Loucy (cell line): ENCODE measurements around the gene POLR3G.

Source experiments
- H2AFZ ChIP-seq: fragments of 200-600 bp; sonication (generic); 2 replicates; pipeline ENCODE4 v1.6.0; 2016; ENCODE audit warnings: antibody characterized with exemption, mild to moderate bottlenecking, low read length, moderate library complexity
- H3F3A ChIP-seq: fragments of 200-600 bp; 2 replicates; pipeline ENCODE4 v1.6.0; 2016; ENCODE audit warnings: antibody characterized with exemption, low read depth, mild to moderate bottlenecking
- H3K27me3 ChIP-seq: fragments of 200-600 bp; sonication (generic); 2 replicates; pipeline ENCODE4 v1.6.1; 2014; ENCODE audit warnings: low read length, mild to moderate bottlenecking; ENCODE audit not compliant: insufficient read depth, poor library complexity, severe bottlenecking
- H3K36me3 ChIP-seq: fragments of 200-600 bp; sonication (generic); 2 replicates; pipeline ENCODE4 v1.6.1; 2016; ENCODE audit warnings: low read length; ENCODE audit not compliant: insufficient read depth
- H3K4me1 ChIP-seq: fragments of 200-600 bp; sonication (generic); 2 replicates; pipeline ENCODE4 v1.5.1; 2014; ENCODE audit warnings: low read length, mild to moderate bottlenecking; ENCODE audit not compliant: insufficient read depth, poor library complexity, severe bottlenecking
- H3K4me2 ChIP-seq: fragments of 200-600 bp; sonication (generic); 2 replicates; pipeline ENCODE4 v1.6.0; 2014; ENCODE audit warnings: antibody characterized with exemption, low read length, low read depth, mild to moderate bottlenecking; ENCODE audit not compliant: poor library complexity, severe bottlenecking
- H3K4me3 ChIP-seq: fragments of 200-600 bp; sonication (generic); 2 replicates; pipeline ENCODE4 v1.5.1; 2014; ENCODE audit warnings: low read length, mild to moderate bottlenecking, mixed read lengths; ENCODE audit not compliant: poor library complexity, severe bottlenecking
- H3K79me2 ChIP-seq: fragments of 200-600 bp; sonication (generic); 2 replicates; pipeline ENCODE4 v1.6.1; 2014; ENCODE audit warnings: low read length; ENCODE audit not compliant: insufficient read depth
- H3K9ac ChIP-seq: fragments of 200-600 bp; sonication (generic); 2 replicates; pipeline ENCODE4 v1.6.0; 2014; ENCODE audit warnings: mild to moderate bottlenecking, low read depth, low read length, moderate library complexity; ENCODE audit not compliant: poor library complexity, severe bottlenecking
- H3K9me2 ChIP-seq: fragments of 200-600 bp; sonication (generic); replicated peaks from 2 replicates; pipeline ENCODE4 v1.6.1; 2016; ENCODE audit warnings: low read depth, low read length, mixed read lengths
- H3K9me3 ChIP-seq: fragments of 200-600 bp; sonication (generic); 2 replicates; pipeline ENCODE4 v1.6.1; 2014; ENCODE audit warnings: mild to moderate bottlenecking, antibody characterized with exemption, low read length, low read depth; ENCODE audit not compliant: insufficient read depth
- H4K20me1 ChIP-seq: fragments of 200-600 bp; sonication (generic); 2 replicates; pipeline ENCODE4 v1.6.0; 2014; ENCODE audit warnings: antibody characterized with exemption, low read length, mild to moderate bottlenecking; ENCODE audit not compliant: insufficient read depth, poor library complexity, severe bottlenecking
- CTCF ChIP-seq: fragments of 200-600 bp; sonication (generic); conservative IDR thresholded peaks from 2 replicates; pipeline ENCODE4 v1.5.1; 2014; ENCODE audit warnings: mild to moderate bottlenecking, antibody characterized with exemption, low read length
- EZH2phosphoT487 ChIP-seq: fragments of 200-600 bp; IDR thresholded peaks from 2 replicates; pipeline ENCODE4 v1.6.1; 2018; ENCODE audit warnings: antibody characterized with exemption, mild to moderate bottlenecking, moderate library complexity, borderline replicate concordance

The POLR3G gene

DNA sequence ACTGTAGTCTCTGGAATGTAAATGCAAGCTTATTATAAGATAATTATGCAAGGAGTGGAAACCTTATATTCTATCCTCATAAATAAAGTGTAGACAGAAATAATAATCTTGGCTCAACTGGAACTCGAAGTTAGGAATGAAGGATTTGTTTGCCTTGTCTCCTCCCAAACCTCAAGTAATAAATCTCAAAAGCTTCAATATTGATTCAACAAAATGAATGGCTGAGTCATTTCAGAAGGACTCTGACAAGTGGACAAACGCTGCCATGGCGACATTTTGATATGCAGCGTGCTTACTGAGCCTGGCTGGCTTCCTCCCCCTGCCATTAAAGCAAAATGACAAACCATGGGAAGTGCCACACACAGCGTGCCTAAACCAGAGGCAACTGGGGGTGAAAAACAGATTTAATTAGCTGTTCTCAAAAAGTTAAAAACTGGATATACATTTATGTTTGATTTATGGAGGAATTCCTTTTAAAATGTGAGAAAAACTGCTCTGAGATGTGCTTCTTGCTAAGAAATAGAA, 73.5 kb downstream of the POLR3G start:
- no peaks in the 10 kb centered on the region for H3K36me3 ChIP-seq
- H3K4me2 ChIP-seq: no peak overlapping the region
- H2AFZ ChIP-seq: no peak overlapping the region
- H3K9ac ChIP-seq: no peak overlapping the region
- no peaks in the 10 kb centered on the region for H3K4me1 ChIP-seq
- H3K79me2 ChIP-seq: no peaks in the 10 kb centered on the region
- H3K27me3 ChIP-seq: no peaks in the 10 kb centered on the region
- no peaks in the 10 kb centered on the region for H3F3A ChIP-seq
- no peak for TF ChIP-seq EZH2phosphoT487
- no peak for TF ChIP-seq CTCF
- H3K9me2 ChIP-seq: no peaks in the 10 kb centered on the region
- H3K9me3 ChIP-seq: no peaks in the 10 kb centered on the region
- H4K20me1 ChIP-seq: no peaks in the 10 kb centered on the region
- no peak overlapping the region for H3K4me3 ChIP-seq

- Histone ChIP-seq H3K9me3 (no peaks in the 10 kb centered on the region), H3K9me2 (no peaks in the 10 kb centered on the region), H3K4me1 (no peaks in the 10 kb centered on the region), H3K4me2 (no peak overlapping the region), H3K9ac (no peak overlapping the region), H3K36me3 (no peaks in the 10 kb centered on the region), H3K4me3 (no peak overlapping the region), H3F3A (no peaks in the 10 kb centered on the region), H3K79me2 (no peaks in the 10 kb centered on the region), H2AFZ (no peak overlapping the region), H3K27me3 (no peaks in the 10 kb centered on the region), H4K20me1 (no peaks in the 10 kb centered on the region)
- TF ChIP-seq EZH2phosphoT487 (no peak), CTCF (no peak)
Measured at GRCh38 chr5:90549223-90549622, 74.6 kb downstream of the POLR3G start.

GRCh38 chr5:90549729-90550275, 75.1 kb downstream of the POLR3G start:
- Histone ChIP-seq H3K4me1 (no peaks in the 10 kb centered on the region), H3K36me3 (no peaks in the 10 kb centered on the region), H3K27me3 (no peaks in the 10 kb centered on the region), H2AFZ (no peak overlapping the region), H4K20me1 (no peaks in the 10 kb centered on the region), H3F3A (no peaks in the 10 kb centered on the region), H3K9me2 (no peaks in the 10 kb centered on the region), H3K9me3 (no peaks in the 10 kb centered on the region), H3K79me2 (no peaks in the 10 kb centered on the region), H3K4me3 (no peak overlapping the region), H3K9ac (no peak overlapping the region), H3K4me2 (no peak overlapping the region)
- TF ChIP-seq CTCF (no peak), EZH2phosphoT487 (no peak)
